ENCODE results near the gene DNAH14. TPM values are rescaled to one million over a fixed set of nuclear protein-coding genes. Genes with fewer than 3 reads are reported as not detected.

The DNAH14 gene
- total RNA-seq, 4 donors from 2014 or later = 1.5 to 14.1 (median 3.3) TPM

- TF ChIP-seq CTCF (IDR thresholded peaks at IDR 0.05; ENCODE audit: low read depth) = no peak
Observed at GRCh38 chr1:224958490-224958889, 29.0 kb downstream of the DNAH14 start.

- no peak for TF ChIP-seq CTCF (IDR thresholded peaks at IDR 0.05; ENCODE audit: low read depth)
Observed at GRCh38 chr1:224959115-224959514, 29.6 kb downstream of the DNAH14 start.

- no peak for TF ChIP-seq CTCF (IDR thresholded peaks at IDR 0.05; ENCODE audit: low read depth)
Observed at GRCh38 chr1:224959656-224960055, 30.2 kb downstream of the DNAH14 start.

- no peak for TF ChIP-seq CTCF (IDR thresholded peaks at IDR 0.05; ENCODE audit: low read depth)
Observed at GRCh38 chr1:224980181-224980580, 50.7 kb downstream of the DNAH14 start.

GRCh38 chr1:224988042-224988441 is 58.6 kb downstream of the DNAH14 start:
- TF ChIP-seq CTCF (IDR thresholded peaks at IDR 0.05; ENCODE audit: low read depth) = no peak

- no peak for TF ChIP-seq CTCF (IDR thresholded peaks at IDR 0.05; ENCODE audit: low read depth)
Observed at GRCh38 chr1:224989615-224990014, 60.1 kb downstream of the DNAH14 start.

GRCh38 chr1:224995602-224996001 is 66.1 kb downstream of the DNAH14 start:
- no peak for TF ChIP-seq CTCF (IDR thresholded peaks at IDR 0.05; ENCODE audit: low read depth)
